Activated gamma-delta T cell (primary cell): Measurements from ENCODE around the gene HEATR3.

Experiments
- DNase-seq: peaks from one replicate; lab custom pipeline; 2025; lab: John Stamatoyannopoulos, UW

The HEATR3 gene

GRCh38 chr16:50056226-50056625, 9.5 kb upstream of the HEATR3 start:
- no peak for DNase-seq

GRCh38 chr16:50058091-50058771, 7.5 kb upstream of the HEATR3 start:
- no peak for DNase-seq

GRCh38 chr16:50059111-50059510, 6.7 kb upstream of the HEATR3 start:
- DNase-seq, result no peak

GRCh38 chr16:50059669-50060068, 6.1 kb upstream of the HEATR3 start:
- no peak for DNase-seq

GRCh38 chr16:50061326-50061725, 4.4 kb upstream of the HEATR3 start:
- DNase-seq, result no peak

- no peak for DNase-seq
Measured at GRCh38 chr16:50065241-50065623, 538 bp upstream of the HEATR3 start.

GRCh38 chr16:50066482-50067289, 916 bp downstream of the HEATR3 start:
- no peak for DNase-seq

- no peak for DNase-seq
Measured at GRCh38 chr16:50067290-50067853, 1.6 kb downstream of the HEATR3 start.

- DNase-seq, result no peak
Measured at GRCh38 chr16:50068550-50068949, 2.8 kb downstream of the HEATR3 start.

- no peak for DNase-seq
Measured at GRCh38 chr16:50069060-50069459, 3.3 kb downstream of the HEATR3 start.

GRCh38 chr16:50071075-50071671, 5.4 kb downstream of the HEATR3 start:
- no peak for DNase-seq

GRCh38 chr16:50072730-50073129, 7.0 kb downstream of the HEATR3 start:
- no peak for DNase-seq

GRCh38 chr16:50079397-50080140, 13.8 kb downstream of the HEATR3 start:
- no peak for DNase-seq

- DNase-seq, result no peak
Measured at GRCh38 chr16:50081428-50082018, 15.8 kb downstream of the HEATR3 start.

GRCh38 chr16:50083996-50084395, 18.2 kb downstream of the HEATR3 start:
- no peak for DNase-seq

GRCh38 chr16:50086176-50086575, 20.4 kb downstream of the HEATR3 start:
- DNase-seq, result no peak

GRCh38 chr16:50088302-50088701, 22.5 kb downstream of the HEATR3 start:
- no peak for DNase-seq

- DNase-seq, result no peak
Measured at GRCh38 chr16:50092891-50093290, 27.1 kb downstream of the HEATR3 start.

- DNase-seq, result no peak
Measured at GRCh38 chr16:50093607-50094539, 28.1 kb downstream of the HEATR3 start.

- no peak for DNase-seq
Measured at GRCh38 chr16:50096791-50097190, 31.0 kb downstream of the HEATR3 start.
